Kidney (tissue), 14 donors: Measurements from ENCODE around the gene KLF13. TPM values are rescaled to one million over a fixed set of nuclear protein-coding genes. Genes with fewer than 3 reads are reported as not detected.

ENCODE experiments used
- DNase-seq, 5 donors: peaks; one replicate each; pipeline ENCODE4 v3.0.0-alpha.2; 2013 to 2020
- FAIRE-seq: peaks from 2 replicates; lab custom pipeline; 2012; peaks lifted over from hg19 to GRCh38; lab: Jason Lieb, UNC
- H3K27ac ChIP-seq, 2 donors: one replicate each; pipeline ENCODE4 v1.7.0; 2013; ENCODE audit warnings: low read depth in 2 of 2, low read length in 2 of 2, inconsistent platforms in 1 of 2
- H3K27me3 ChIP-seq: one replicate; pipeline ENCODE4 v1.7.1; 2013; ENCODE audit warnings: low read length, inconsistent platforms; ENCODE audit not compliant: control insufficient read depth, insufficient read depth
- H3K36me3 ChIP-seq, 3 donors: one replicate each; pipeline versions ENCODE4 v1.7.0 to v1.7.1; 2013; ENCODE audit warnings: low read length in 3 of 3, control low read depth in 1 of 3, inconsistent platforms in 1 of 3; ENCODE audit not compliant: insufficient read depth in 3 of 3, control insufficient read depth in 2 of 3
- H3K4me1 ChIP-seq, 3 donors: one replicate each; pipeline versions ENCODE4 v1.7.0 to v1.7.1; 2013; ENCODE audit warnings: low read length in 3 of 3, inconsistent platforms in 1 of 3, low read depth in 1 of 3; ENCODE audit not compliant: control insufficient read depth in 2 of 3, insufficient read depth in 2 of 3
- H3K4me3 ChIP-seq, 3 donors: one replicate each; pipeline versions ENCODE4 v1.7.0 to v1.8.1; 2013; ENCODE audit warnings: low read length in 3 of 3, control low read depth in 1 of 3, inconsistent platforms in 1 of 3
- H3K9ac ChIP-seq, 3 donors: one replicate each; pipeline versions ENCODE4 v1.7.0 to v1.7.1; 2013; ENCODE audit warnings: low read length in 3 of 3, control low read depth in 1 of 3, inconsistent platforms in 1 of 3
- H3K9me3 ChIP-seq, 3 donors: one replicate each; pipeline versions ENCODE4 v1.7.0 to v1.7.1; 2013; ENCODE audit warnings: low read length in 3 of 3, control low read depth in 1 of 3, inconsistent platforms in 1 of 3; ENCODE audit not compliant: control insufficient read depth in 2 of 3, insufficient read depth in 1 of 3
- intact Hi-C: fragments of 100-400 bp; cut with DNase I; formaldehyde crosslinking; loops from one replicate; pipeline ENCODE4 v1.11.1; 2022
- polyA plus RNA-seq: library from polyadenylated mRNA; stranded (reverse); fragments of 350-450 nt; fragmentation: Illumina TruSeq; extraction: RNeasy Lipid Tissue Mini Kit (QIAGEN cat#74804); gene quantifications from one replicate; pipeline ENCODE4 v1.2.3, GENCODE V29; 2014; ENCODE audit warnings: low read depth, low replicate concordance; ENCODE audit not compliant: insufficient read depth
- total RNA-seq: library from RNA; stranded (reverse); fragmentation: NEBNext Ultra II Directional; extraction: Animal tissue kit (Norgen Biotek cat#: 25700); gene quantifications from one replicate; pipeline ENCODE4 v1.2.1, GENCODE V29; 2021
- TF ChIP-seq, protein P1 (sequence below): IDR thresholded peaks from 3 replicates; pipeline ENCODE4 v1.5.1; 2012; ENCODE audit warnings: mild to moderate bottlenecking, moderate library complexity, borderline replicate concordance; ENCODE audit not compliant: insufficient read depth; ENCODE audit errors: extremely low read depth
- donor health status: control.
- donor health status: control.
- donor health status: control.
- donor health status: control.
- donor health status: control.
- donor health status: DM: yes; HTN: yes; CAD: no.
- donor health status: Normal renal cell carcinoma (clear cell type).

KLF13 gene
- total and polyA plus RNA-seq, 2 donors from 2014 or later: 55.5 to 123 TPM

DNA sequence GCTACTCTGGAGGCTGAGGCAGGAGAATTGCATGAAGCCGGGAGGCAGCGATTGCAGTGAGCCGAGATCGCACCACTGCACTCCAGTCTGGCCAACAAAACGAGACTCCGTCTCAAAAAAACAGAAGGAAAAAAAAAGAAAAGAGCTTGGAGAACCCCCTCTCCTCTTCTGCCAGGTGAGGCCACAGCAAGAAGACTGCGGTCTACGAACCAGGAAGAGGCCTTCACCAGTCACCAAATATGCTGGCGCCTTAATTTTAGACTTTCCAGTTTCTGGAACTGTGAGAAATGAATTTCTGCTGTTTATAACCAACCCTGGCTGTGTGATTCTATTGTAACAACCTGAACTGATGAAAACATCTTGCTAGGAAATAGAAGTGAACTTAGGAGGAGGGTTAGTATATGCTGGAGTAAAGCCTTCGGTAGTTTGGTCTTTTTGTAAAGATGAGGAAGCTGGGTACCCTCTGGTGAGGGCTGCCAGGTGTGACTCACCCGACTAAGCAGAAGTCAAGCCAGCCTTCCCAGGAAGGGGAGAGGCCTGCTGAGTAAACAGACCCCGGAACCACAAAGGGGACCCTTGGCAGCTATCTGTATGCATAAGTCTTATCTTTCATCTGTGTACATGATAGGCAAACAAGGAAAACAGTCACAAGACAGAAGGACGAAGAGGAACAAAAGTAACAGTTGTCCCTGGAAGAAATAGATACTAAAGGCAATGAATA is 78.7 kb downstream of the KLF13 start:
- H3K4me1 ChIP-seq: peaks cover 0 to 6% (median 0%) of the 10 kb centered on the region in 3 donors
- no peak overlapping the region for H3K9ac ChIP-seq
- FAIRE-seq: no peak
- no peaks in the 10 kb centered on the region for H3K27me3 ChIP-seq
- no peak overlapping the region for H3K27ac ChIP-seq
- TF ChIP-seq, protein P1, sequence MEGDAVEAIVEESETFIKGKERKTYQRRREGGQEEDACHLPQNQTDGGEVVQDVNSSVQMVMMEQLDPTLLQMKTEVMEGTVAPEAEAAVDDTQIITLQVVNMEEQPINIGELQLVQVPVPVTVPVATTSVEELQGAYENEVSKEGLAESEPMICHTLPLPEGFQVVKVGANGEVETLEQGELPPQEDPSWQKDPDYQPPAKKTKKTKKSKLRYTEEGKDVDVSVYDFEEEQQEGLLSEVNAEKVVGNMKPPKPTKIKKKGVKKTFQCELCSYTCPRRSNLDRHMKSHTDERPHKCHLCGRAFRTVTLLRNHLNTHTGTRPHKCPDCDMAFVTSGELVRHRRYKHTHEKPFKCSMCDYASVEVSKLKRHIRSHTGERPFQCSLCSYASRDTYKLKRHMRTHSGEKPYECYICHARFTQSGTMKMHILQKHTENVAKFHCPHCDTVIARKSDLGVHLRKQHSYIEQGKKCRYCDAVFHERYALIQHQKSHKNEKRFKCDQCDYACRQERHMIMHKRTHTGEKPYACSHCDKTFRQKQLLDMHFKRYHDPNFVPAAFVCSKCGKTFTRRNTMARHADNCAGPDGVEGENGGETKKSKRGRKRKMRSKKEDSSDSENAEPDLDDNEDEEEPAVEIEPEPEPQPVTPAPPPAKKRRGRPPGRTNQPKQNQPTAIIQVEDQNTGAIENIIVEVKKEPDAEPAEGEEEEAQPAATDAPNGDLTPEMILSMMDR: no peak
- no peaks in the 10 kb centered on the region for H3K36me3 ChIP-seq
- DNase-seq: no peak
- intact Hi-C loops: no loop called here
- no peak overlapping the region for H3K4me3 ChIP-seq
- H3K9me3 ChIP-seq: no peaks in the 10 kb centered on the region

DNA sequence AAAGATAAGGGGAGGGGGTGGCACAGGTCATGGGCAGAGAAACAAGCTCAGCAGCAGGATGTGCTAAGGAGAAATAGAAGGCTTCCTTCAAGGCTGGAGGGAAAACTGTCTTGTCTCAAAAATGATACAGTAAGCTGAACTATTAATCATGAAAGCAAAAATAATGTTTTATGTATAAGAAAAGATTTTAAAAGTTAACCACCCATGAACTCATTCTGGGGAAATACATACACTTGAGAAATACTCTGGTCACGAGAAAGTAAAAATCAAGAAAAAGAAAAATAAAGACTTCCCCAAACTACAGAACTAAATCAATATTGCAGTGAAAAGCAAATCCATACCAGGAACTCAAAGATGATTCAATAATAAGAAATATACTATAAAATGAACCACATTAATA is 80.7 kb downstream of the KLF13 start:
- Histone ChIP-seq H3K9me3 (no peaks in the 10 kb centered on the region), H3K36me3 (no peaks in the 10 kb centered on the region), H3K4me1 (peaks cover 0 to 2% (median 0%) of the 10 kb centered on the region in 3 donors), H3K9ac (no peak overlapping the region), H3K4me3 (no peak overlapping the region), H3K27ac (no peak overlapping the region), H3K27me3 (no peaks in the 10 kb centered on the region)
- DNase-seq (no peak), FAIRE-seq (no peak)
- intact Hi-C loops: no loop called here
- TF ChIP-seq, protein P1: no peak

DNA sequence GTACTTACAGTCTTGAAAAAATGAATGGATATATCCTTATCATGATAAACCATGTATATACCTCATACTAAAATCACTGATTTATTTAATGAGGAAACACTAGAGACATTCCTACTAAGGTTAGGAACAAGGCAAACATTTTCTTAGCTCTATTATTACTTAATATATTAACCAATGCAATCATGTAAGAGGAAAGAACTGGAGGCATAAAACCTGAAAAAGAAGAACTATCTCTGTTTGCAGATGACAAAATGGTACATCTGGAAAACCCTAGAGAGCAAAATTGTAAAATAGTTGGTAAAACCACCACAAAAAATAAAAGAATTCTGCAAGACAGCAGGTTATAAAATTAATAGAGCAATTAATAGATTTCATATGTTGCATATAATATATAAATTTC is 81.2 kb downstream of the KLF13 start:
- Histone ChIP-seq H3K4me3 (no peak overlapping the region), H3K36me3 (no peaks in the 10 kb centered on the region), H3K27me3 (no peaks in the 10 kb centered on the region), H3K9ac (no peak overlapping the region), H3K4me1 (no peaks in the 10 kb centered on the region), H3K9me3 (no peaks in the 10 kb centered on the region), H3K27ac (no peak overlapping the region)
- no peak for DNase-seq
- intact Hi-C loops: no loop called here
- TF ChIP-seq, protein P1: no peak
- no peak for FAIRE-seq
